Measurements from ENCODE around the gene PDE11A.
"Not testable (repeated sequence)": the region's sequence is repeated elsewhere in the genome, so short reads cannot be mapped to it uniquely, and the experiment has no call there.

The PDE11A gene

GRCh38 chr2:178043266-178043665 is 29.3 kb downstream of the PDE11A start:
- no peak for TF ChIP-seq ISL1 (CRISPR knock-in tag; IDR thresholded peaks at IDR 0.05)
- no peak for TF ChIP-seq CREB5 (CRISPR knock-in tag; IDR thresholded peaks at IDR 0.05; ENCODE audit: low read depth)
- no peak for TF ChIP-seq CSDC2 (CRISPR knock-in tag; IDR thresholded peaks at IDR 0.05)
- no peak for TF ChIP-seq ZNF565 (CRISPR knock-in tag; conservative IDR thresholded peaks at IDR 0.05; ENCODE audit: low read depth)
- TF ChIP-seq ESRRG (CRISPR knock-in tag; IDR thresholded peaks at IDR 0.05) = no peak
- no peak for TF ChIP-seq BACH2 (CRISPR knock-in tag; IDR thresholded peaks at IDR 0.05; ENCODE audit: borderline replicate concordance)
- no peak for TF ChIP-seq GLIS3 (CRISPR knock-in tag; IDR thresholded peaks at IDR 0.05)
- TF ChIP-seq ZC3H10 (CRISPR knock-in tag; IDR thresholded peaks at IDR 0.05) = no peak
- ATAC-seq = no peak

GRCh38 chr2:178033583-178033982 is 39.0 kb downstream of the PDE11A start:
- ATAC-seq = not testable (repeated sequence)

DNA sequence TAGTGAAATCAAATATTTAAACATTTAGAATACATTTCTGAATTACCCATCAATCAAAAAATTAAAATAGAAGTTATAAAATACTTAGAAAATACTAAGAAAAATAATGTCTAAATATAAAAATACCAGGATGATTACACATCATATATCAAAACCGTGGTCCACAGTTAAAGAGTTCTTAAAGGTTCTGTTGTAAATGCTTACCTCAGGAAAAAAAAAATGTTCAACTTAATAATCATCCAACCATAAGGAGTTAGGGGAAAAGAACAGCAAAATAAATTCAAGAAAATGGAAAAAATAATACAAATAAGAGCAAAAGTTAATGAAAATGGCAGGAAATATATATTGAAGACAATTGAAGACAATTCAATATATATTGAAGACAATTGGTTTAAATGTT is 43.2 kb downstream of the PDE11A start:
- TF ChIP-seq CSDC2 (CRISPR knock-in tag; IDR thresholded peaks at IDR 0.05) (no peak), POU6F1 (CRISPR knock-in tag; IDR thresholded peaks at IDR 0.05; ENCODE audit: borderline replicate concordance, low read depth) (no peak), PPARA (CRISPR knock-in tag; IDR thresholded peaks at IDR 0.05; ENCODE audit: borderline replicate concordance) (no peak), SNAI2 (CRISPR knock-in tag; IDR thresholded peaks at IDR 0.05) (no peak), ZFP30 (CRISPR knock-in tag; IDR thresholded peaks at IDR 0.05) (no peak), RARB (CRISPR knock-in tag; IDR thresholded peaks at IDR 0.05) (no peak), ESRRG (CRISPR knock-in tag; IDR thresholded peaks at IDR 0.05) (no peak), ARNTL (CRISPR knock-in tag; IDR thresholded peaks at IDR 0.05; ENCODE audit: borderline replicate concordance, low read depth) (no peak), ZNF565 (CRISPR knock-in tag; conservative IDR thresholded peaks at IDR 0.05; ENCODE audit: low read depth) (no peak), GLIS3 (CRISPR knock-in tag; IDR thresholded peaks at IDR 0.05) (no peak), ZNF8 (CRISPR knock-in tag; IDR thresholded peaks at IDR 0.05) (no peak), TOX (CRISPR knock-in tag; IDR thresholded peaks at IDR 0.05; ENCODE audit: borderline replicate concordance) (no peak), CREB5 (CRISPR knock-in tag; IDR thresholded peaks at IDR 0.05; ENCODE audit: low read depth) (no peak)

GRCh38 chr2:178025551-178026185 is 46.9 kb downstream of the PDE11A start:
- no peak for ATAC-seq
- no peak for TF ChIP-seq CREB5 (CRISPR knock-in tag; IDR thresholded peaks at IDR 0.05; ENCODE audit: low read depth)
- TF ChIP-seq ISL1 (CRISPR knock-in tag; IDR thresholded peaks at IDR 0.05) = no peak
- TF ChIP-seq ZFP3 (CRISPR knock-in tag; IDR thresholded peaks at IDR 0.05) = no peak
- no peak for TF ChIP-seq OSR1 (CRISPR knock-in tag; IDR thresholded peaks at IDR 0.05)
- no peak for TF ChIP-seq ZFP30 (CRISPR knock-in tag; IDR thresholded peaks at IDR 0.05)
- TF ChIP-seq RARB (CRISPR knock-in tag; IDR thresholded peaks at IDR 0.05) = no peak
- no peak for TF ChIP-seq GLIS3 (CRISPR knock-in tag; IDR thresholded peaks at IDR 0.05)
- no peak for TF ChIP-seq PPARA (CRISPR knock-in tag; IDR thresholded peaks at IDR 0.05; ENCODE audit: borderline replicate concordance)
- TF ChIP-seq, protein P1, sequence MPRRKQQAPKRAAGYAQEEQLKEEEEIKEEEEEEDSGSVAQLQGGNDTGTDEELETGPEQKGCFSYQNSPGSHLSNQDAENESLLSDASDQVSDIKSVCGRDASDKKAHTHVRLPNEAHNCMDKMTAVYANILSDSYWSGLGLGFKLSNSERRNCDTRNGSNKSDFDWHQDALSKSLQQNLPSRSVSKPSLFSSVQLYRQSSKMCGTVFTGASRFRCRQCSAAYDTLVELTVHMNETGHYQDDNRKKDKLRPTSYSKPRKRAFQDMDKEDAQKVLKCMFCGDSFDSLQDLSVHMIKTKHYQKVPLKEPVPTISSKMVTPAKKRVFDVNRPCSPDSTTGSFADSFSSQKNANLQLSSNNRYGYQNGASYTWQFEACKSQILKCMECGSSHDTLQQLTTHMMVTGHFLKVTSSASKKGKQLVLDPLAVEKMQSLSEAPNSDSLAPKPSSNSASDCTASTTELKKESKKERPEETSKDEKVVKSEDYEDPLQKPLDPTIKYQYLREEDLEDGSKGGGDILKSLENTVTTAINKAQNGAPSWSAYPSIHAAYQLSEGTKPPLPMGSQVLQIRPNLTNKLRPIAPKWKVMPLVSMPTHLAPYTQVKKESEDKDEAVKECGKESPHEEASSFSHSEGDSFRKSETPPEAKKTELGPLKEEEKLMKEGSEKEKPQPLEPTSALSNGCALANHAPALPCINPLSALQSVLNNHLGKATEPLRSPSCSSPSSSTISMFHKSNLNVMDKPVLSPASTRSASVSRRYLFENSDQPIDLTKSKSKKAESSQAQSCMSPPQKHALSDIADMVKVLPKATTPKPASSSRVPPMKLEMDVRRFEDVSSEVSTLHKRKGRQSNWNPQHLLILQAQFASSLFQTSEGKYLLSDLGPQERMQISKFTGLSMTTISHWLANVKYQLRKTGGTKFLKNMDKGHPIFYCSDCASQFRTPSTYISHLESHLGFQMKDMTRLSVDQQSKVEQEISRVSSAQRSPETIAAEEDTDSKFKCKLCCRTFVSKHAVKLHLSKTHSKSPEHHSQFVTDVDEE (CRISPR knock-in tag; IDR thresholded peaks at IDR 0.05) = no peak
- TF ChIP-seq SNAI2 (CRISPR knock-in tag; IDR thresholded peaks at IDR 0.05) = no peak
- TF ChIP-seq ESRRG (CRISPR knock-in tag; IDR thresholded peaks at IDR 0.05) = no peak
- no peak for TF ChIP-seq ZNF565 (CRISPR knock-in tag; conservative IDR thresholded peaks at IDR 0.05; ENCODE audit: low read depth)
- TF ChIP-seq CSDC2 (CRISPR knock-in tag; IDR thresholded peaks at IDR 0.05) = no peak
- TF ChIP-seq ZNF70 (CRISPR knock-in tag; IDR thresholded peaks at IDR 0.05) = no peak

More for the DNA sequence above, 43.2 kb downstream of the PDE11A start:
- ATAC-seq = no peak
